ENCODE data around the gene MAPKAPK3.

Gene MAPKAPK3

DNA sequence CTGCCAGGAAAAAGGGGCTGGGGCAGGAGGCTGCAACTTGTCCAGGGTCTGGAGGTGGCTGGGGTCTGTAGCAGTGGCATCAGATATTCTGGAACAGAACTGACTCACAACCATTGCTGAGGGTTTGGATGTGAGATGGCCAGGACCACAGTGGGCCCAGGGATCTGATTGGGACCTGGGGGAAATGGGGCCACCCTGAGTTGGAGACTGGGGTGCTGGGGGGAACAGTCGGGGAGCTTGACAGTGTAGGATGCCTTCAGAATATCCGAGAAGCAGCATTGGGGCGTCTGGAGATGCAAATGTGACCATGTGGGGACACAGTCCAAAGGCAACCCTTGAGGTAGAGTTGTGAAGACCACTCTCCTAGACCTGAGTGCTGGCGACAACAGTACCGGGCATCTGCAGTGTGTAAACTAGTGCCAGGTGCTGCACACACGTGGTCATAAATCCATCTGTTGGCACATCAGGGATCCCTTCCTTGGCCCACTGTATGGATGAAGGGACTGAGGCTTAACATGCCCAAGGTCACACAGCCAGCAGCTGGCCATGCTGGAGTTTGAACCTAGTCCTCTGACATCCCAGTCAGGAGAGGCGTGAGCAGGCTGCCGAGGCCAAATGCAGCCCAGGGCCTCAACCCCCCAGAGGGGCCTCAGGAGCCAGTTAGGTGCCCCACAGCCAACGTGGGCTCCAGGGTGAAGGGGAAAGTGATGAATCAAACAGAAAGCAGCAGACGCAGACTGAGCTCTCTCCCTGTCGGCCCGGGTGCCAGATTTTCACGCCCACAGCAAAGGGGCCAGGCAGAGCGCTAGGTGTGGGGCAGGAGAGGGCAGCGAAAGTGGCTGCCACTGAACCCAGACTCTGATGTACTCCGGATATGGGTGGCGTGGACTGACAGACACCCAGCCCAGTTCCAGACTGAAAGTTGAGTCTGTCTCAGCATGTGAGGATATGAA, 28.9 kb upstream of the MAPKAPK3 start:
- peak; percentile 83 to 88 for DNase-seq

DNA sequence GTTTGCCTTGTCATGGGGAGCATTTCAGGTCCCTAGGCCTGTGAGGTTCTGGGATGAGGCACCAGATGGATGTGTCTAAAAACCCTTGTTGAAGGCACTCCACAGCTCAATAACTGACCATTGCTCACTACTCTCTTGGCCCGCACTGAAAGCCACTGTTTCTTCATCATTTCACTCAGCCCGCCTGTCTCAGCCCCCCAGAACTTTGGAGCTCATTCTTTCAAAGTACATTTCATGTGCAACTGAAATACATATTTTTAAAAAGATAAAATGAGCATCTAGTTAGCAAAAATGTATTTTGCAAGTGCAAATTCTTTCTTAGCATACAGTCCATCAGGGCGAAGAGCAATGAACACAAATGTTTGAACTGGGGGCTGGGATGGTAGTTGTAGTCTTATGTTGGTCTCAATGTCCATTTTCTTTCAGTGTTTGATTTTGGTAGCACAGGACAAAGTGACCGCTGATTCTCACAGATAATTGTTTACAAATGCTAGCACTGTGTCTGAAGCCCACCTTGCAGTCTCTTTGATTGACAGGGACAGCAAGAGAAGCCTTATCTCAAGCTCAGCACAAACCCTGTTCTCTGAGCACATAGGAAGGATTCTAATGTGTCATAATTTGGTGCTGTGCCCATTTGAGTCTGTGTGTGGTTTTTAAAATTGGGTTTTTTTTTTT, 28.1 kb upstream of the MAPKAPK3 start:
- DNase-seq = no peak

DNA sequence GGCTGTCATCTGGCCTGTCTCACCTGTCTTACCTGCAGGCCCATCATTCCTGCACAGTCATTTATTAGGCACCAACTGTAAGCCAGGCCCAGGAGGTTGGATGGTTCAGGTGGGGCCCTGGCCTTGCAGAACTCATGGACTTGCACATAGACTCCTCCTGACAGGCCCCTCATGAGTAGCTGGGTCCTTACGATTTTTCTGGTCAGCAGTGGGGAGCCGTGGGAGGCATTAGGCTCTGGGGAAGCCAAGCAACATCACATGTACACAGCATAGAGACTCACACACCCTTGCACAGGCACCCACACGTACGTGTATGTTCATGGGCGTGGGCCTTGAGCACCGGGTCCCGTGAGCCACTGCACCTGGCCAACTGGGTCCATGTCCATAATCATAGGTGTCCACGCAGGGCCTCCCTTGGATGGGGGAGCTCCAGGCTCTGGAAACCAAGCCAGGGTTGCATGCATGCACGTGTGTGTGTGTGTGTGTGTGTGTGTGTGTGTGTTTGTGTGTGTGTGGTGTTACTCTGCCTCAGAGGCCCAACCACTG, 25.7 kb upstream of the MAPKAPK3 start:
- peak in 1 of 2 donors; percentile 54 for DNase-seq

DNA sequence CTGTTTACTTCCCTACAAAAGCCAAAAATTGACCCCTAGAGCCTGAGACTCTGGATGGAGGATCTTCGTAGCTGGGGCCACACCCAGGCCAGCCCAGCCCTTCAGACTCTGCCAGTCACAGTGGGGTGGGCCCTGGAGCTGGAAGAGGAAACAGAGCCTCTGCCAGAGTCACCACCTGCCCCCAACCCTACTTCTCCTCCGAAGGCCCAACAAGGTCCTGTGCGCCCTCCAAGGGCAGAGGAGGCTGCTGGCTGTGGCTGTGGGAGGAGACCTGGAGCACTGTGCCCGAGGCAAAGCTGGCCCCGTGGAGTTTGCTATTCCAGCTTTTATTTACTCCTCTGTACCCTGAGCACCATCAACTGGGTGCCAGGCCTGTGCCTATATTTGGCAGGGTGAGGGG, 24.4 kb upstream of the MAPKAPK3 start:
- no peak for DNase-seq

DNA sequence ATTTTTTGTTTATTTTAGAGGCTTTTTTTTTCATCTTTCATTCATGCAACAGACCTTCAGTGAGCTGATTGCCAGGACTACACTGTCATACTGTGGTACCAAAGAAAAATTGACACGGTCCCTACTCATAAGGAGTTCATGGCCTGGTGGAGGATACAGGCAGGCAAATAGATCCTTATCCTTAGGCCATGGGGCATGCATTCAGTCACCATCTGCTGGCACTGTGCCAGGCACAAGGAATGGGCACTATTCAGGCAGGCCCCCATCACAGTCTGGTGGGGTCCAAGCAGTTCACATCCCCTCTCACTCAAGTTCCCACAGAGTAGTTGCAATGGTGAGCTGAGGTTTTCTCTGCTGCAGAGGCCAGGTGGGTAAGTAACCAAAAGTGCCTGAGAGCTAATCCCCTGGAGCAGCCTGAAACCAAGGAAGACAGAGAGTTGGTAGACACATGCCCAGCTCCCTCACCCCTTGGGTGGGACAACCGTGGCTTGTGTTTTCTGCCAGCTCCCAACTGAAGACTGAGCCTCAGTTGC, 22.6 kb upstream of the MAPKAPK3 start:
- no peak for DNase-seq

DNA sequence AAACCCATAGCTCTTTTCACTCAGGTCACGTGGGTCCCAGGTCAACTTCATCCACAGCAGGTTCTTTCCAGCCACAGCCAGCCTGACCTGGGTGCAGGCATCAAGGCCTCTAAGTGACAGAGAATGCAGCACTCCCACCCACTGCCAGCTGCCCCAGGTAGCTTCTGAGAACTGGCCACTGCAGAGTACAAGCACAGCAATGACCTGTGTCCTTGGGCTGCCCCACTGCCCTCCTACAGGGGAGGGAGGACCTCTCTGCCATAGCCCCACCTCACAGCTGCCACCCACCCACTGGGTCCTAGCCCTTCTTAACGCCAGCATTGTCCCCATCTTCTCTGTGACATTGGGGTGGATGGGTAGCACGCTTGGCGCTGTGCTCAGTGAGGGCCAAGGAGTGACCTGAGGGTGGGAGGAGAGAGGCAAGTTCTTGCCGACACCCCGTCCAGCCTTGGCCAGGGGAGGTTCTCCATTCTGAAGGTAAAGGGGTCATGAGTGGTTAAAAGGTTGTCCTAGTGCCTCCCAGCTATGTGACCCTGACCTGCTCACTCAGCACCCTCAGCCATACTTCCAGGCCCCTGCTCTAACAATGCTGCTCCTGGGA, 17.7 kb upstream of the MAPKAPK3 start:
- no peak for DNase-seq

DNA sequence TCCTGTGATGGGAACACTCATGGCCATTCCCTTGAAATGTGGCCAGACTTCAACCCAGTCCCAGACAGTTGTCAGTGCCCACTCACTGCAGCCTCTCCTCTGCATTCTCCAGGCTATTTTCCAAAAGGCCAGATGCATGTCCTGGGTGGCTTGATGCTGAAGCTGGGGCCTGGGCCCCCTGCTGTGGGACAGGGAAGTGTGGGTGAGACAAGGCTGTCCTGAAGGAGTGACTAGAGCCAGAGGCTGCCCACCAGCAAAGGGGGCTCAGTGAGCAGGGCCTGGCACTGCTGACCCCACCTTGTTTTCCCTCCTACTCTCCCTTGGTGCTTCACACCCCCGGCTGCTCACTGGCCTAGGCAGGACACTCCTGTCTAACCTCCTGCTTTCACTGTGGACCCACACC, 17.2 kb upstream of the MAPKAPK3 start:
- no peak for DNase-seq

DNA sequence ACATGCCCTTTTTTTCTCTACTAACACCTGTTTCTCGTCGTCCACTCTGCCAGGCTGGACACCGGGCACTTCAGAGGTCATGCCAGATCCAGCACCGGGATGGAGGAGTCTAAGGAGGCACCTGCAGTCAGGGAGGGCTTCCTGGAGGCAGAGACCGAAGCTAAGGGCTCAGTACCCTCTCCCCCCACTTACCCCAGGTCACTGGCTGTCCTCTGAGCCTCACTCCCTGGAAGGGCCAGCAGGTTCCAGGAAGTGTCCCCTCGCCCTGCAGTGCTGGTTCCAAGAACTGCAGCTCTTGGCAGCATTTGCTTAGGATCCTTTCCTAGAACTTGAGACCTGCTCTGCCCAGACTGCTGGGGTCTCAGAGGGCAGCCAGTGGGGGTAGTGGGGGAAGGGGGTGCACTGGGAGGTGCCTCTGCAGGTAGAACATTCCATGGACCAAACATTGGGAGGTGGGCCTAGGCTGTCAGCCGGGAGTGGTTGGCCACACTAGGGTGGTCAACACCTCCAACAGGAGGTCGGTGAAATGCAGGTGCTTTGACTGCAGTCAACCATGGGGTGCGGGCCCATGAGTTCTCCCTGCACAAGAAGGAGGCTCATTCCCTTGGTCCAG, 16.7 kb upstream of the MAPKAPK3 start:
- DNase-seq = no peak

DNA sequence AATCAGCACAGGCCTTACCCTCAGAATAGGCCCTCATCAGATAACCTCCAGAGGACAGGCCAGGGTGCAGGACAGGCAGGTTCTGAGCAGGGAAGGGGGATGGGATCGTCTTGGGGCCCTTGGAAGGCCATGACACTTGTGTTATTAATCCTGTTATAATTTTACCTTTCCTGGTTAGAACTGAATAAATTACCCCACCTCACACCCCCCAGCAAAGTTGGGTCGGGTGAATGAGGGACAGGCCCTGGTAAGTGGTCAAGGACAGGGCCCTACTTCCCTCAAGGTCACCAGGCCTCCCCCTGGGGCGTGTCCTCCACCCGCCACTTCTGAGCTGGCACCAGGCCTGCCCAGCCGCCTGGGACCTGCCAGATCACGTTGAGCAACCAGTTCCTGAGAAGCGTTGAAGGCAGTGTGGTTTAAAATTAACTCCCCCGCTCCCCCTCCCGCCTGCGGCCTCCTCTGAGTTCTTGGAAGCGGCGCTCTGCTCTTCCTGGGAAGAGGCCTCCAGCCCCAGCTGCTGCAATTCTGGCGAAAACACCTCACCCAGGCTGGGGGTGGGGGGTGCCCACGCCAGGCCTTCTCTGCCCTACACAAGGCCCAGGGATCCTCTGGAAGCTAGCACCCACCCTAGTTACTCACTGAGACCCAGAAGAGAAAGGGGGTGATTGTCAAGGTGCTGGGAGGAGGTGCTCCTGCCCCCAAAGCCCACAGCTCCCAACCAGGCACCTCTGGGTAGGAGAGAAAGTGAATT, 15.9 kb upstream of the MAPKAPK3 start:
- DNase-seq = peak; percentile 91 to 92

DNA sequence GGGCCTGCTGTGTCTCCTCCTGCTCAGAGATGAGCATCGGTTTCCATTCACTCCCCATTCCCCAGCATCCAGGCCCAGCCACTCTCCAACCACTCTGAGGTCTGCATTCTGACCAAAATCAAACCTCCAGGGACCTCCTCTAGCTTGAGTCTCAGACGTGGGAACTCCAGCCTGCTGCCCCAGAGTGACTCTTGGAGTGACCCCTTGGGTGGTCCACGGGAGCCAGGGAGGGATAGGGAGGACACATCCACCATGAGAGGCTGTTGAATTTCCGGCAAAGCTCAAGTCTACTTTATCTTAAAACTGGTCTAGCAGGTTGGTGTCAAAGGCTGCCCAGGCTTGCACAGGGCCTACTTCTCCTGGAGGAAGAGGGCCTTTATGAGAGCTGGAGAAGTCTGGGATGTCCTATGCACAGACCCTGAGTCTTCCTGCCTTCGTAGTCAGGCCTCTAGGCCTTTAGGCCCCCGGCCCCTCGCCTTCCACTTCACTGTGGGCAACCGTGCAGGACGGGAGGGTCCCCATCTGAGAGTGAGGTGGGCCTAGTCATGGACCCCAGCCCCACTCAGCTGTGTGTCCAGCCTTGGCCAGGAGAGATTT, 14.3 kb upstream of the MAPKAPK3 start:
- DNase-seq = peak in 1 of 2 donors; percentile 45

DNA sequence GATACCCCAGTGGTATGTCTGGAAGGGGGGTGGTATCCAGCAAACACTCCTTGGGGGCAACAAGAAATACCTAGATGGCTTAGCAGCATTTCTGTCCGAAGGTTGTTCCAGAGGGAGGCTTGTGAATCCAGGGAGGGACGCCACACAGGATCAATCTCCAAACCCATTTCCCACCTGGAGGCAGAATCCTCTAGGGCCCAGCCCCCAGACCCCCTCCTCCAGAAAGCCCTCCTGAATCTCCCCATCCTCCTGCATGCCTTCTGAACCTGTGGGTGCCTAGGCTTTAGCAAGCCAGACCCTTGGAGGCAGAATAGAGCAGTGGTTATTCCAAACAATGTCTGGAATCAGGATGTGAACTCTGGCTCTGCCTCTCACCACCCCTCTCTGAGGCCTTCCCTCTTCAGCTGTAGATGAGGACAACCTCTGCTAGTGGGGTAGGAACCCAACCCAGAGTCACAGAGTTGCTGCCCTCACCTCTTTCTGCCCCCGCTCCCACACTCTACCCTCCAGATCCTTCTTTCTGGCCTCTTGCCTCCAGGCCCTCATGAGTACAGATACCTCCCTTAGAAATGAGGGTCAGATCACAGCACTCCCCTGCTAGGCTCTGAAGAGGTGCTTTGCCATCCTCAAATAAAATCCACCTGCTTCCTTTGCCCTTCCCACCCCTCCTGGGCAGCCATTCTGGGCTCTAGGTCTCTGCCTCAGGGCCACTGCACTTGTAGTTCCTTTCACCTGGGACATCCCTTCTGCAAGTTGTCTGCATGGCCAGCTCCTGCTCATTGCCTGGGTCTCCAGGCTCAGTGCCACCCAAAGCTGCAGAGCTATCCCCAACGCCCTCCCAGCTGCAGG, 13.5 kb upstream of the MAPKAPK3 start:
- peak in 1 of 2 donors; percentile 56 for DNase-seq

DNA sequence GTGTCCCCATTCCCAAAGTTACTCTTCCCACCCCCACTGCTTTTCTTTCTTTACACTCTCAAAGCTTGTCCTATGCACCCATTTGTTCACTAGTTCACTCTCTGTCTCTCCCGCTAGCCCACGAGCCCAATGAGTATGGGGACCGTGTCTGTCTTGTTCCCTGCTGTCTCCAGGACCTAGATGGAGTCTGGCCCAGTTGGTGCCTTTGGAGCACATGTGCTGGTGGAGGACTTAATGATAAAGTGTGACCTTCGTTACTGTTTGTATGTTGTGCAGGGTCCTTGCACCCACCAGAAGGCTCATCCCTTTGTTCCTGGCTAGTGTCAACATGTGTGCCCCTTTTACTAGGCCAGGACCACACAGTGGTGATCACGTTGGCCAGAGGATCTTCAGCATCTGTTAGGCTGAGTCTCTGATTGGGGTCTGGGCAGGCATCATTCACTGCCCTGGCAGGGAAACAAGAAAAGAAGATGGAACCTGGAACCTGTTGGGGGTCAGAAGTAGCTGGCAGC, 12.8 kb upstream of the MAPKAPK3 start:
- no peak for DNase-seq

DNA sequence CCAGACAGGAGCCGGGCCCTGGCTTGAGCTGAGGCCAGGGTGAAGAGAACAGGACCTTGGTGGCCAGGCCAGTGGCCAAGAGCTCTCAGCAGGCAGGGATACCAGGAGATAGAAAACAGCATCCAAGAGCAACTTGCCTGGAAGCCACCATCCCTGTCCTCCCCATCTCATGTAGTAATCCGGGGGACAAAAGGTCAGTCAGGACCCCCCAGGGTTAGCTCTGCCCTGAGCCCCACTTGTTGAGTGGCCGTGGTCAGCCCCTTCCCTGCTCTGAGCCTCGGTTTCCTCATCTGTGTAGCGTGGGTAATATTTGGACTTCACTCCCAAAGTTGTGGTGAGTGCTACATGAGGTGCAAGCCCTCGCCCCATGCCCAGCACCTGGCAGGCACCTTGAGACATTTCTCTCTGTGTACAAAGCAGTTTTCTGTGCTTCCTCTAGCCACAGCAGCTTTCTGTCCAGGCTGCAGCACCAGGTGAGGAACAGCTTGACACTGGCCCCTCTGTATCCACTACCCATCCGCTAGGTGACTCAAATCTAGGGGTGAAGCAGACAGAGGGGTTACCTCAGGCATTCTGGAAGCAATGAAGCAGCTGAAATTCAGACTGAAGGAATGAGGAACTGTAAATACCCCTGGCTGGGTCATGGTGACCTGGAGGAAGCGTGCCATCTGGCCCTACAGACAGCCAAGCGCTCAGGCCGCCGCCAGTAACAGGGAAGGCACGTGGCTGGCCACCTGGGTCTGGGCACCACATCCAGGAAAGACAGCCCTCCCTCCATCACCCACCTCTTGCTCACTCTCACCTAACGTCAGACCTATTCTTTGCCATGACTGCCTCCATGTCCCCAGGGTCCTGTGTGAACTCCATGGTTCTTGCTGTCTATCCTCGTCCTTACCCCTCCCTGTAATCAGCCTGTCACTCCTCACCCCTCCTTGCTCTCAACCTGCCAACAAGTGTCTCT, 12.0 kb upstream of the MAPKAPK3 start:
- no peak for DNase-seq

DNA sequence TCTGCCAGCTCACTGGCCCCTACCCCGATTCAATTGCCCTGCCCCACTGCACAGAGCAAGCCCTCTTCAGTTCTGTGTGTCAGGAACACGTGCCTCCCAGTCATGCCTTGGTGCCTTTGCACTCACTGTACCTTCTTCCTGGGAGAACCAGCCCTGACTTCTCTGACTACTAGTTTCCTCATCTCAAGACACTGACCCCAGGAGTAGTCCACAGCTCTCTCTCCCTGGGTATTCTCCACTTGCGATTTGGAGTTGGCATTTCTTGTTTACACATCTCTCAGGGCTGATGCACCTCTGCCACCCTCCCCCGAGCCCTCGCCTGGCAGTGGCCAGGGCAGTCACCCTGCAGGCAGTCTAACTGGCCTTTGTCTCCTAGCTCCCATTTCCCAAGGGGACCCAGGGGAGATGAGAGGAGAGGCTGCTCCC, 11.0 kb upstream of the MAPKAPK3 start:
- no peak for DNase-seq

DNA sequence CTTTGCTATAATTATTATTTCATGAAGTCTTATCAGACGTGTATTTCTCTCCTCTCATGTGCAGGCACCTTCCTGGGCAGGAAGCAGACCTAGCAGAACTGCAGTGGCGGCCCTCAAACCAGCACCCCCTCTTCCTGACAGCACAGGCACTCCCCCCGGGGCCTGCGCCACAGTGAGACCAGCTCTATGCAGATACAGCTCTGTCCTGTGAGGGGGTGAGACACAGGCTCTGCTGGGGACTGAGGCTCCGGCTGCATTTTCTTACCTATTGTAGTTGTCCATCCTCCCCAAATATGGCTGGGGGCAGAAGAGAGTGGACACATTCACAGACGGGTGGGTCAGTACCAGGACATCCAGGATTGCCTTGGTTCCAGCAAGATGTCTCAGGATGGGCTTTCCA, 10.4 kb upstream of the MAPKAPK3 start:
- peak in 1 of 2 donors; percentile 46 for DNase-seq

DNA sequence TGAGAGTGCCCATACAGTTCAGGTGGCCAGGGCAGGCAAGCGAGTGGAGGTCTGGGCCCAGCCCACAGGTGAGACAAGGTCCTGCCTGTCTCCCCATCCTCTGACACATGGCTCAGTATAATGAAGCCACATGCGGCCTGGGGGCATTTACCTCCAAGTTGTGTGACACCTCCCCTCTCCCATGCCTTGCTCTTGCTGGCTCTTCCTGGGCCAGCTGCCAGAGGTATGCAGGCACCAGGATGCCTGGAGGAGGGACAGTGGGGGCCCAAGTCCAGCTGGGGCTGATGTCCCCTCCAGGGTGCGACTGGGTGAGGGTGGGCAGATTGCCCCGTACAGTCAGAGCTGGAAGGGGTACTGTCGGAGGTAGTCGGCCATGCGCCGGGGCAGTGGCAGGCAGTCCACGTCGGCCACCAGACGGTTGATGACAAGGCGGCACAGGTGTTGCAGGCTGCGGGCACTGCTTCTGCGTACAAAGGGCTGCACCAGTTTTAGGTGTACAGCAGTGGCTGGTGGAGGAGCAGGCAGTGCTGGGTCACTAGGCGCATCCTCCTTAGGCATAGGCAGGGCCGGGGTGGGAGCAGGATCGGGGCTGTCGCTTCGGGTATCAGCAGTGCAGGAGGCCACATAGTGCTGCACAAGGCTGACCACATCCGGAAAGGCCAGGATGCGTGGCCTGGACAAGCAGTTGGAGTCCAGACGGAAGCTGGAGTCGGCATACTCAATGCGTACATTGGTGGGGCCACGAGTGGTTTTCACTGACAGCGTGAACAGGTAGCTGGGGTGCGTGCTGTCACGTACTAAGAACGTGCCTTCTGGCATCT, 9.5 kb upstream of the MAPKAPK3 start:
- DNase-seq = peak in 1 of 2 donors; percentile 58

DNA sequence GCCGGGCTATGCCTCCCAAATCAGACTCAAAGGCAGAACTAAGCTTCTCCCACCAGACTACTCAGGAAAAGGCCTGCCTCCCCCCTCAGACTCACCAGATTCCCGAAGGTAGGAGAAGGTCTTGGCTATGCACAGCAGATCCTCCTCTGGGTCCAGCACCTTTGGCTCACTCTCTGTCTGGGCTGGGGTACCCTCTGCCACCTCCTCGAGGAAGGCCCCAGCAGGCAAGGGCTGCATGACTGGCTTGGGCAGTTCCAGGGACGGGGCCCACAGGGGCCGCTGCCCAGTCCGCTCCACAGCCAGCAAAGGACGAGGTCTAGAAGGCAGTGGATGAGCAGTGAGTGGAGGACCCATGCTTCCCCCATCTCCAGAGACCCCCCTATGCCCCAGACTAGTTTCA, 8.7 kb upstream of the MAPKAPK3 start:
- DNase-seq = no peak
